ENCODE data around the gene GPR107. TPM values are rescaled to one million over a fixed set of nuclear protein-coding genes. Genes with fewer than 3 reads are reported as not detected.

GPR107 gene
- total and polyA plus RNA-seq, 2 of the 8 experiments (the other 6 are each of a cell fraction or from before 2014, with no cell fraction given) = 19.3 to 30.7 TPM

DNA sequence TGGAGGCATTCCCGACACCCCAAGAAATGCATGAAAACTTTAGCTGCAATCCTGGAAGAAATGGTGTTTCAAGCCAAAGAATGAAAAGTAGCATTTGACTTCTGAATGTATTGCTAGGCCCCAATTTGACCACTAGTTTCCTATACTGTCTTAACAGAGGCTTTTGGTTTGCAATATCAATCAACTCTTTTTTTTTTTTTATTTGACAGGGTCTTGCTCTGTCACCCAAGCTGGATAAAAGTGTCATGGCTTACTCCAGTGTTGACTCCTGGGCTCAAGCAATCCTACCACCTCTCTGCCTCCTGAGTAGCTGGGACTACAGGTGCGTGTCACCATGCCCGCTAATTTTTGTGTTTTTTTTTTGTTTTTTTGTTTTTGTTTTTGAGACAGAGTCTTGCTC, 3.2 kb upstream of the GPR107 start:
- Histone ChIP-seq H4K91ac (replicated peaks; ENCODE audit: insufficient read length, low read length) (no peak overlapping the region), H3K4me1 (replicated peaks in 1 of 4; ENCODE audit: control insufficient read depth in 3 of 4, insufficient read depth in 4 of 4, low read length in 3 of 4) (peaks cover 0 to 3% (median 2%) of the 10 kb centered on the region in 4 experiments; a peak in 2 of 7 replicates), H4K20me1 (replicated peaks in 1 of 2; ENCODE audit: control insufficient read depth in 1 of 2, insufficient read depth in 2 of 2, low read length in 2 of 2) (no peaks in the 10 kb centered on the region), H2BK120ac (replicated peaks; ENCODE audit: low read depth, low read length) (no peak overlapping the region), H3K9me3 (ENCODE audit: insufficient read depth in 2 of 2, low read depth in 1 of 2, low read length in 1 of 2) (no peaks in the 10 kb centered on the region), H3K56ac (replicated peaks; ENCODE audit: insufficient read length, low read depth, low read length) (no peak overlapping the region), H3K36me3 (ENCODE audit: control insufficient read depth in 2 of 4, insufficient read depth in 4 of 4, low read length in 3 of 4) (no peaks in the 10 kb centered on the region), H2BK20ac (ENCODE audit: low read length) (no peak overlapping the region), H3K79me1 (ENCODE audit: low read depth, low read length) (0 out of 2 replicates have a peak, but pooled peaks cover 4% of the 10 kb centered on the region), H2BK12ac (ENCODE audit: low read depth, low read length) (no peak overlapping the region), H3K14ac (ENCODE audit: insufficient read length) (no peak overlapping the region), H3K23ac (ENCODE audit: insufficient read length) (no peak overlapping the region), H2BK5ac (ENCODE audit: low read depth, low read length) (no peak overlapping the region), H3K4ac (replicated peaks; ENCODE audit: insufficient read length, low read depth, low read length) (no peak overlapping the region), H3K9ac (replicated peaks in 1 of 4; ENCODE audit: extremely low read depth in 1 of 4, low read depth in 3 of 4, low read length in 3 of 4) (no peak overlapping the region), H2AK5ac (ENCODE audit: low read depth, low read length) (no peak overlapping the region), H3K4me2 (ENCODE audit: insufficient read depth in 1 of 2, low read depth in 2 of 2, low read length in 2 of 2) (no peak overlapping the region), H3K79me2 (ENCODE audit: control insufficient read depth in 1 of 2, insufficient read depth in 2 of 2, low read length in 2 of 2) (peaks cover 0 to 8% of the 10 kb centered on the region in 2 experiments; a peak in 2 of 4 replicates), H4K5ac (ENCODE audit: insufficient read length, low read depth, low read length) (no peak overlapping the region), H3K23me2 (ENCODE audit: low read depth, low read length) (0 out of 2 replicates have a peak, but pooled peaks cover 2% of the 10 kb centered on the region), H3K4me3 (ENCODE audit: extremely low read depth in 1 of 4, insufficient read depth in 2 of 4, low read depth in 3 of 4, low read length in 4 of 4) (no peak overlapping the region), H3K18ac (ENCODE audit: extremely low read depth, low read length) (no peak overlapping the region), H3K27me3 (replicated peaks in 1 of 4; ENCODE audit: control insufficient read depth in 3 of 4, extremely low read depth in 1 of 4, insufficient read depth in 3 of 4, low read length in 3 of 4) (no peaks in the 10 kb centered on the region), H2BK15ac (ENCODE audit: low read length) (no peak overlapping the region), H2AFZ (ENCODE audit: low read length) (no peak overlapping the region), H3K27ac (ENCODE audit: low read depth, low read length) (no peak overlapping the region), H4K8ac (ENCODE audit: extremely low read depth, insufficient read depth, low read length) (no peak overlapping the region)
- 90% methylated on average over 3 of the region's 3 CpGs; no CpG with 5 or more reads in 1 of the 2 experiments for WGBS, 2 experiments (ENCODE audit: extremely low coverage in 1 of 2, insufficient coverage in 1 of 2, insufficient read length in 1 of 2, insufficient replicate concordance in 2 of 2, low coverage in 1 of 2, low lambda C conversion rate in 2 of 2, missing lambda C conversion rate in 1 of 2)
- ChIA-PET CTCF (ENCODE audit: partially characterized antibody) (interaction anchor here (0.6 to 0.9 kb wide), 3 partner anchors 12 to 19 kb away, joined by 3 to 4 read pairs (median 3); no protein-coding TSS in a partner anchor), POLR2A (ENCODE audit: partially characterized antibody) (interaction anchor here (0.7 kb wide), 1 partner anchor 298 kb away, joined by 3 read pairs; no protein-coding TSS in a partner anchor)
- no peak for TF ChIP-seq ASH2L (IDR thresholded peaks at IDR 0.05; ENCODE audit: low read length)
- TF ChIP-seq SRF (IDR thresholded peaks at IDR 0.05; ENCODE audit: low read depth, low read length) = no peak
- TF ChIP-seq JUND (IDR thresholded peaks at IDR 0.05; ENCODE audit: low read length) = no peak
- DNase-seq (ENCODE audit: low read depth in 1 of 2, low spot score in 2 of 2) (no peak), FAIRE-seq (no peak)
